GM12873 (cell line): ENCODE results near the gene UBE3C.

Experiments
- TF ChIP-seq, protein P1 (sequence below): IDR thresholded peaks from 2 replicates; pipeline ENCODE4 v1.5.1; 2012; ENCODE audit warnings: low read depth, mild to moderate bottlenecking, moderate library complexity, low read length, control low read depth; ENCODE audit not compliant: insufficient read depth; ENCODE audit errors: missing control alignments

UBE3C gene

DNA sequence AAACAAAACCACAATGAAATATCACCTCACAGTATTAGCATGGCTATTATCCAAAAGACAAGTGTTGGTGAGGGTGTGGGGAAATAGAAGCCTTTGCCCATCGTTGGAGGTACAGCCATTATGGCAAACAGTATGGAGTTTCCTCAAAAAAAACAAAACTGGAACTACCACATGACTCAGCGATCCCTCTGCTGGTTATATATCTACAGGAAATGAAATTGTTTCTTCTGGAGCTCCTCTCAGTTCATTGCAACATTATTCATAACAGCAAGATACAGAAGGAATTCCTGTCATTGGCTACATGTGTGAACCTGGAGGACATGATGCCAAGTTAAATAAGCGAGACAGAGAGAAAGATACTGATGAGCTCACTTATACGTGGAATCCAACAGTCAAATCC is 2.4 kb upstream of the UBE3C start:
- TF ChIP-seq, protein P1, sequence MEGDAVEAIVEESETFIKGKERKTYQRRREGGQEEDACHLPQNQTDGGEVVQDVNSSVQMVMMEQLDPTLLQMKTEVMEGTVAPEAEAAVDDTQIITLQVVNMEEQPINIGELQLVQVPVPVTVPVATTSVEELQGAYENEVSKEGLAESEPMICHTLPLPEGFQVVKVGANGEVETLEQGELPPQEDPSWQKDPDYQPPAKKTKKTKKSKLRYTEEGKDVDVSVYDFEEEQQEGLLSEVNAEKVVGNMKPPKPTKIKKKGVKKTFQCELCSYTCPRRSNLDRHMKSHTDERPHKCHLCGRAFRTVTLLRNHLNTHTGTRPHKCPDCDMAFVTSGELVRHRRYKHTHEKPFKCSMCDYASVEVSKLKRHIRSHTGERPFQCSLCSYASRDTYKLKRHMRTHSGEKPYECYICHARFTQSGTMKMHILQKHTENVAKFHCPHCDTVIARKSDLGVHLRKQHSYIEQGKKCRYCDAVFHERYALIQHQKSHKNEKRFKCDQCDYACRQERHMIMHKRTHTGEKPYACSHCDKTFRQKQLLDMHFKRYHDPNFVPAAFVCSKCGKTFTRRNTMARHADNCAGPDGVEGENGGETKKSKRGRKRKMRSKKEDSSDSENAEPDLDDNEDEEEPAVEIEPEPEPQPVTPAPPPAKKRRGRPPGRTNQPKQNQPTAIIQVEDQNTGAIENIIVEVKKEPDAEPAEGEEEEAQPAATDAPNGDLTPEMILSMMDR, result no peak

DNA sequence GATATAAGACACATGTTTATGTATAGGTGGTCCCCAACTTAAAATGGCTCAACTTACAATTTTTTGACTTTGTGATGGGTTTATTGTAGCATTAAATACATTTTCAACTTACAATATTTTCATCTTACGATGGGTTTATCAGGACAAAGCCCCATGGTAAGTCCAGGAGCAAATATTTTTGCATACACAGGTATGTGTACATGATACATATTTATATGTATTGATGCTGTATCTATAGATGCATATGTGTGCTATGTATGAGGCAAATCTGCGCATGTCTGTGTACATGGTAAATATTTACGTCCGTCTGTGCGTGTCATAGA is 664 bp upstream of the UBE3C start:
- TF ChIP-seq, protein P1, result no peak

DNA sequence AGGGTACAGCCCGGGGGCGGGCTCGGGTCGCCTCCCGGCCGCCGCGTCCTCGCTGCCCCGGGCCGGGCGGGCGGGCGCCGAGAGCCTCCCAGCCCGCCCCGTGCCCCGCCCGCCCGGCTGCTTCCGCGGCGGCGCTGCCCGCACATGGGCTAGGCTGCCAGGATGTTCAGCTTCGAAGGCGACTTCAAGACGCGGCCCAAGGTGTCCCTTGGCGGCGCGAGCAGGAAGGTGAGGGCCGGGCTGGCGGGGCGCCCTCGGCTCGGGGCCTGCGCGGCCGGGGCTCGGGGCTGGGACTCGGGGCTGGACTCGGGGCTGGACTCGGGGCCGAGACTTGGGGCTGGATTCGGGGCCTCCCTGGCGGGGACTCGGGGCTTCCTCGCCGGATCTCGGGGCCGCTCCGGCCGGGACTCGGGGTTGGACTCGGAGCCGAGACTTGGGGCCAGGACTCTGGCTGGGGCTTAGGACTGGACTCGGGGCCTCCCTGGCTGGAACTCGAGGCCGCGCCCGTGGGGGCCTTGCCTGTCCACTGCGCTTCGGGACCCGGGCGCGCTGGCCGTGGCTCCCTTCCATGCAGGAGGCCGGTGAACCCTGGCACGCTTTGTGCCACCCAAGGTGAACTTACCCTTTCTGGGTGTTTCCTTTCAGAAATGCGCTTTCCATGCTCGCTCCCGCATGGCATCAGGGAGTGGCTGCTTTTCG is 534 bp downstream of the UBE3C start:
- TF ChIP-seq, protein P1, result no peak

DNA sequence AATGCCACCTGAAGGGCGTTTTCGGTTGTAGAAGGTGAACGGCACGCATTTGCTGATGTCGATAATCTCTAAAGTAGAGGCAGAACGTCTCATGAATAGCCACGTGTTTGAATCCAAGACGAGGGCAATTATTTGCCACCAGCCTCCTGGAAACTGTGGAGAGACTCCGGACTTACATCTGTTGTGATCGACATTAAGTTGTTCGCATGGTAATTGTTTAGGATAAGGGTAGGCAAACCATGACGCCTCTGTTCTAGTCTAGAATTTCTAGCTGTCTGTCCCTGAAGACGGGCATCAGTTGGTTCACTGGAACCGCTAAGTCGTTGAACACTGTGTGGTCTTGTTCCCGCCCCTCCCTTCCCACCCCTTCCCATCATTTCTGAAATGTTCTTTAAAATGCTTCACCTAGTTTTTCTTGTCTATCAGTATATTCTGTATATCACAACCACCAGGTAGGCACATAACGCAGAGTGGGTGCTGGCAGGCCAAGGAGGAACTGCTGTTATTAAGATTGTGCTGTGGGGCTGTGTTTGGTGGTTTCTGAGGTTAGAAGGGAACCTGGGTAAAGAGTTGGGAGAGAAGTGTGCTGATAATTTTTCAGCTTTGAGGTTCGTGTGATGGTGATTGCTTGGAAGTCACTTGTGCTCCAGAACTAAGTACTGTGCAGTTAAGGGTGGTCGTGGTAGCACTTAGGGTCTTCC is 1.2 kb downstream of the UBE3C start:
- TF ChIP-seq, protein P1, result no peak

DNA sequence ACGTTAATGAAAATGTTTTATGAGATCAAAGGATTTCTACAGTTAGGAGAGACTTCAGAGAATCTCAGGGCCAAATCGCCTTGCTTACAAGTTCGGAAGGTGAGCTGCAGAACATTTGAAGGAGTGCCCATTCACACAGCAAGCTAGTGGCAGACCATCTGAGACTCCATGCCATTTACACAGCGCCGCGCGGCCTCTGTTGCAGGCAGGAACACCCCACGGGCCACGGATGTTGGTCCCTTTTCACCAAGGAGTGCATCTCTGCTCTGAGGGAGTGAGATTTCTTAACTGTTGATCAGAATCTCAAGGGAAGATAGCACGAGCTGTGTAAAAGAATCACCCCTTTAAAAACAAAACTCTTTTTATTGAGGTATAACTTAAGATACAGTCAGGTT is 1.8 kb downstream of the UBE3C start:
- TF ChIP-seq, protein P1, result no peak

DNA sequence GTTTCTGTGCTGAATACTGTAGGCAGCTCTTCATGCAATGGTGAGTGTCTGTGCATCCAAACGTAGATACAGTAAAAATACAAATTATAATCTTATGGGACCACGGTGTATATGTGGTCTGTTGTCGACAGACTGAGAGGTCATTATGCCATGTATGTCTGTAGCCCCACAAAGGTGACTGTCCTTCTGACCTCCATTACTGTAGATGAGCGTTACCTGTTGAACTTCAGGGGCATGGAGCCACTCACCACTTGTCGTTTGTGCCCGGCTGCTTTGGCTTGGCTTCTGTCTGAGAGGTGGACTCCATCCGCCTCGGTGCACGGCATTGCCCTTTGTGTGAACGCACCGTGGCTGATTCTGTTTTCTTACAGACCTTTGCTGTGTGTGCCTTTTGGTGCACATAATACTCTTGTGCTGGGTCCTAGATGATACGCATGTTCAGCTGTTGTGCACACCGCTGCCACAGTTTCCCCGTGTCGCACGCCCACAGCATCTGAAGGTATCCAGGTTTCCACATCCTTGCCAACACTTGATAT is 2.9 kb downstream of the UBE3C start:
- TF ChIP-seq, protein P1, result no peak

DNA sequence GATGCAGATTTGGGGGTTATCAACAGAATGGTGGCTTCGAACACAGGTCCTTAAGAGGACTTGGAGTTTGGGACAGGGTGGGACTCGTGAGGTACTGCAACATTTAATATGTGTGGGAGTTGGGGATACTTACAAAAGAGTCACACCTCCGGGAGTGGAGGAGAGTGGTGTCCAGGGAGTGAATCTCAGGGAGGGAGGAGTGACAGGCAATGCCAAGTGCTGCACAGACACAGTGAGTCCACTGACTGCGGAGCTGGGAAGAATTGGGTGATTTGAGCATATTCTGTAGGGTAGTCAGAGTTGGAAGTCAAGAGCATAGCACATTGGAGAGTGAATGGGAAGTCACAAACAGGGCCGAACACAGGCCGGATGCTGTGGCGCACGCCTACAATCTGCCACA is 5.1 kb downstream of the UBE3C start:
- TF ChIP-seq, protein P1, result no peak
